Stimulated activated CD4-positive, alpha-beta T cell treated with anti-CD3 and anti-CD28 coated beads, Interleukin-4, amount 100 ng/mL, for 48 hours (primary cell): ENCODE measurements around the gene CETP.
"Not testable (repeated sequence)": the region's sequence is repeated elsewhere in the genome, so short reads cannot be mapped to it uniquely, and the experiment has no call there.

ENCODE experiments used
- DNase-seq, 2 donors: peaks; one replicate each; pipeline ENCODE4 v3.0.0-alpha.2; 2020; ENCODE audit warnings: low read depth in 2 of 2

CETP gene

GRCh38 chr16:56981729-56982271 lies 20.1 kb downstream of the CETP start:
- no peak for DNase-seq

- no peak for DNase-seq
These were observed 20.9 kb downstream of the CETP start for GRCh38 chr16:56982695-56983094.

DNA sequence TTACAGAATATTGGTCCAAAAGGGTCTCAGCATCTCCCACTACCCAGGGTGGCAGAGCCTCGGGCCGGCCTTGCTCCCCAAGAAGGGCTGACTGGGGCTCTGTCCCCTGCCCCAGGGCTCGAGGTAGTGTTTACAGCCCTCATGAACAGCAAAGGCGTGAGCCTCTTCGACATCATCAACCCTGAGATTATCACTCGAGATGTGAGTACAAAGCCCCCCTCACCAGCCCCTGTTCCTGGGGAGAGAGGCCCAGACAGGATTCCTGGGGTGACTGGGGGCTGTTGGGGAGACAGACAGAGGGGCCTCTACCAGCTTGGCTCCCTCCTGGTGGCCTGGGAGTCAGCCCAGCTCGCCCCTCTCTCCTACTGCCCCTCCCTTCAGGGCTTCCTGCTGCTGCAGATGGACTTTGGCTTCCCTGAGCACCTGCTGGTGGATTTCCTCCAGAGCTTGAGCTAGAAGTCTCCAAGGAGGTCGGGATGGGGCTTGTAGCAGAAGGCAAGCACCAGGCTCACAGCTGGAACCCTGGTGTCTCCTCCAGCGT lies 21.5 kb downstream of the CETP start:
- no peak for DNase-seq

- DNase-seq: no peak
These were observed 22.9 kb downstream of the CETP start for GRCh38 chr16:56984639-56985038.

DNA sequence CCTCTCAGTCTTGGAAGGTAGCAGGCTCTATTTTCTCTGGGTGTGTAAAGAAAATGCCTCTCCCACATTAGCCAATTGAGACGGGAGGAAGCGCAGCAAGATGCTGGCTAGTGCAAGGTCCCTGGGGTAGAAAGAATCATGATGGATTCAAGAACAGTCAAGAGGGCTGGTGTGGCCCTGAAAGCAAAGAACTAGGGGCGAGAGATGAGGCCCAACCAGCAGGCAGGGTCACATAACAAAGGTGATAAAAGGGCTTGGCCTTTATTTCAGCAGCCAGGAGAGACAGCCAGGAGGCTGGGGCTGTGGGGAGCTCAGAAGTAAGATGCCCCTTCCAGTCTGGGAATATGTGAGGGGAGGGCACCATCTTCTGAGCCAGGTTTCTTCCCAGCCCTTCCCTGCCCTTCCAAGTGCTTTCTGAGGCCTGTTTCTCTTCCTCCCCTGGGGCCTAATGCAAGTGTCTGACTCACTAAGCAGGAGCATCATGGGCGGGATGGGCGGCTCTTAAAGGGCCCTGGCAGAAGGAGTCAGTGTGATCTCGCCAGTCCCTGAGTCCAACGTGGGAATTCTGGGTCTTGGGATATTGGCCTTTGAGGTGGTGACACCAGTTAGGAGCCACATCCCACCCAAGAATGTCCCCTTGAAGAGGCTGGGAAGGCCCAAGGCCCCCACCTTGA lies 23.7 kb downstream of the CETP start:
- no peak for DNase-seq

DNA sequence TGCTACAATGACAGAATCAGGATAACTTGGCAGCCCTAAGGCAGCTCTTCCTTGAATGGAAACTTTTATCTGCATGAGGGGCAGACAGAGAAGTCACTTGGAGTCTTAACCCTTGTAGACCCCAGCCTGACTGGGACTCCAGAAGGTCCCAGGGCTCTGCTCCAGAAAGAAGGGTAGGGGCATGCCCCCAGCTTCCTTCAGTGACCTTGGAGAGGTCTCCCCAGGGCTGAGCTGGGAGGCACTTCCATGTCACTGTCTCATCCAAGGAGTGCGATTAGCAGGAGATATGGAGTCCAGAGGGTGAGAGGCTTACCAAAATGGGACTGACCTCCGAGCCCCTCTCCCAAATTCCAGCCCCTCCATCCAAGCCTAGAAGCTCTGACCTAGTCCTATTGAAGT lies 24.2 kb downstream of the CETP start:
- no peak for DNase-seq

DNA sequence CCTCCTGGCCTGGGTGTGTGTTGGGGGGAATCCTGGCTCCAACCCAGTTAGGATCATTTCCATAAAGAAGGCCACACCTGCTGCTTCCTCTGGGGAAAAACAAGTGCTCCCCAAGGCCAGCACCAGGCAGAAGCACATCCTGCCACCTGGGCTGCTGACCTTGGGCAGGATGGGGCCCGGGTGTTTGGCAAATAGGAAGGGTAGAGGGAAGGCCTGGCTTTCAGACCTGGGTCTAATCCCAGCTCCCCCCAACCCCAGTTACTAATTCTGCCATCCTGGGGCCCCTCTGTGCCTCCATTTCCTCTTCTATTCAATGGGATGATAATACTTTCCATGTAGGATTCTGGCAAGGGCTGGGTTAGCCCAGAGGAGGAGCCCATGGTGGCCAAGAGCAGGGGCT lies 24.6 kb downstream of the CETP start:
- no peak for DNase-seq

DNA sequence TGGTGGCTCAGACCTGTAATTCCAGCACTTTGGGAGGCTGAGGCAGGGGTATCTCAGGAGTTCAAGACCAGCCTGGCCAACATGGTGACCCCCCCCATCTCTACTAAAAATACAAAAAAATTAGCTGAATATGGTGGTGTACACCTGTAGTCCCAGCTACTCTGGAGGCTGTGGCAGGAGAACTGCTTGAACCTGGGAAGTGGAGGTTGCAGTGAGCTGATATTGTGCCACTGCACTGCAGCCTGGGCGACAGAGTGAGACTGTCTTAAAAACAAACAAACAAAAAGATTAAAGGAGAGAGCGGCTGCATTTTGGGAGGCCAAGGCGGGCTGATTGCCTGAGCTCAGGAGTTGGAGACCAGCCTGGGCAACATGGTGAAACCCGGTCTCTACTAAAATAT lies 25.2 kb downstream of the CETP start:
- not testable (repeated sequence) for DNase-seq

GRCh38 chr16:56987692-56988091 lies 25.9 kb downstream of the CETP start:
- no peak for DNase-seq

DNA sequence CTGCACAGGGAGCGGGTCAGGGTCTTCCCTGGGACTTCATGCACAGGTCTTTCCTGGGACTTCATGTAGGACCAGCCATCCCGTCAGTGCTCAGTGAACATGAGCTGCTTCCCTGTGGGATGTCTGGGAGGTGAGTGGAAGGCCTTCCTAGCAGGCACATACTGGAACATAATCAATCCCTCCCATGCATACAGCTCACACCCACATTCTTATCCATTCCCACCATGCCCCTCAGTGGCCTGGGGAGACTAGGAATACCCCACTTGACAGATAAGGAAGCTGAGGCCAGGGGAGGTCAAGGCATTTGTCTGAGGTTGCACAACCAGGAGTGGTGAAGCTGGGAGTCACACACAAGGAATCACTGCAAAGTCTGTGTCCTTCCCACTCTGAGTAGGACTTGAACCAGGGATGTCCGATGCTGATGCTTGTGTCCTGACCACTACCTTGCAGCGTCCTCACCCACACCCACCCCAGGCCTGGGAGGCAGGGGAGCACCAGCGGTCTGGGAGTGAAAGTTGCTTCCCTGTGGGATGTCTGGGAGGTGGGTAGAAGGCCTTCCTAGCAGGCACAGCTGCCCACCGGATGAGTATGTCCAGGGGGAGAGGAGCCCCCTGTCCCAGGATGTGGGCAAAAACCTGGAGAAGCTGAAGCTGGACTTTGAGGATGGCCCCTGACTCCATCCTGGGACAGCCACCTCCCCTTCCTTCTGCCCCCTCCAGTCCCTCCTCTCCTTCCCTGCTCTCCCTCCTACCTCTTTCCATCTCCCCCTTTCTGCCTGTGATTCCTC lies 26.6 kb downstream of the CETP start:
- DNase-seq: no peak

GRCh38 chr16:56988948-56989945 lies 27.5 kb downstream of the CETP start, which contains the start of gene NLRC5:
Gene NLRC5, plus strand, starts transcription at chr16:56989557. Its CDS starts 31,156 bp downstream, at chr16:57020713.
- peak; percentile 89 to 91 for DNase-seq

DNA sequence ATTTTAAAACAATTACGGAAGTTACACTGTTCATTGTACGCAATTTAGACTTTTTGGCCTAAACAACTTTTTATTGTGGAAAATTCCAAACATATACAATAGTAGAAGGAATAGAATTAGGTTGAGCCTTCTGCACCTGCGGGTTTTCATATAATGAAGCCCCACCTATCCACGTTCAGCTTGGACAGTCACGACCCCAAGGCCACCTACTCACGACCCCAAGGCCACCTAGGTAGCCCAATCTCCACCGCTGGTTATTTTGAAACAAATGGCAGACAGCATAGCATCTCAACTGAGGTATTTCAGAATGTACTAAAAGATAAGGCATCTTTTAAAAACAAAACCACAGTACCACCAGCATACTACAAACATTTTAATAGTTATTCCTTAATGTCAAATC lies 28.2 kb downstream of the CETP start:
- no peak for DNase-seq

- DNase-seq: no peak
These were observed 28.9 kb downstream of the CETP start for GRCh38 chr16:56990407-56991286.

GRCh38 chr16:56992431-56992830 lies 30.7 kb downstream of the CETP start:
- not testable (repeated sequence) for DNase-seq

DNA sequence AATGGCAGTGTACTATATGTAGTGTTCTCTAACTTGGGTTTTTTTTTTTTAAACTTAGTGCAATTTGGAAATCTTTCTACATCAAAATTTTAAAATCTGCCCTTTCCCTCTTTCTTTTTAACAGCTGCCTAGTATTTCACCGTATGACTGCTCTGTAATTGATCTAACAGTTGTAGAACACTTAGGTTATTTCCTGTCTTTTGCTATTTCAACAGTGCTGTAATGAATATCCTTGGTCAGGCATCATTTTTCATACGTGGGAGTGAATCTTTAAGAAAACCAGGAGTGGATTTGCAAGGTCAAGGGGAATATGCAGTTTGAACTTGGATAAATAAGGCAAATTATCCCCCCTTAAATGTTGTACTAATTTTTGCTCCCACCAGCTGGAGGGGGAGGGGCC lies 31.5 kb downstream of the CETP start:
- DNase-seq: no peak

- no peak for DNase-seq
These were observed 32.6 kb downstream of the CETP start for GRCh38 chr16:56994311-56994710.

DNA sequence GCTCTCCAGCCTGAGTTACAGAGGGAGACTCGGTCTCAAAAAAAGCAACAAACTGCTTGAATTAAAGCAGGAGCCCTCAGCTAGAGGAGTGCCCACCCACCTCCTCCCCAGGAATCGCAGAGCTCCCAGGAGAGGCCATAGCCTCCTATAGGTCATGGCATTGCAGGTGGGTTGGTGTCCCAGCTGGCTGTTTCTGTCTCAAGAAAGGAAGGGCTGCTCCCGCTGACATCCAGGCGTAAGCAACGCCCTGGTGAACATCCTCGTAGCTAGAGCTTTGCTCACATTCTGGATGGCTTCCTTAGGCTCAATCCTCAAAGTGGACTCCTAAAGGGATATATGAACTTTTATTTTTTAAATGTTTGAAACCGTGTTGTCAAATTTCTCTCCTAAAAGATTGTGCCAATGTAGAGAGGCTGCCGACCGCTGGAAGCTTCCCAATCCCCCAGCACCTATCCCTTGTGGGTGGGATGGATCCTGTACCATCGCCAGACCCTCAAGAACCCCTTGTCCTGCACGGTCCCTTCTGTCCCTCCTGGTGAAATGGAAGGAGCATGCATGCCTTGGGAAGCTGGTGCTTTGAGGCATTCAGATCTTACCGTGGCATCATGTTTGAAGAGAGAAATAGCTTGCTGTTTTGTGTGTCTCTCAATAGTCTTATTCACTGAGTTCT lies 33.5 kb downstream of the CETP start:
- DNase-seq: no peak

DNA sequence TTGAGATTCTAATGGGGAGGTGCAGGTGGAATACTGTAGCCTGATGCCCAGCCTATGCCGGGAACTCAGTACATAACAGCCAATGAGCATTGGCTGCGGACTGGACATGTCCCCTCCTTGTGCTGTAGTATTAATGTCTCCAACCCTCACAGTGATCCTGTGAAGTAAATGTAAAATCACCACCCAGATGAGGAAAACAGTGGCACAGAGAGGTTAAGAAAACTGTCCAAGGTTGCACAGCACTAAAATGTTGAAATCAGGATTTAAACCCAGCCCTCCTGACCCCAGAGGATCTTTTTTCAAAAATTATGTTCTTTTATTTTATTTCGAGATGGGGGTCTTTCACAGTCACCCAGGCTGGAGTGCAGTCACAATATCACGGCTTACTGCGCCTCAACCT lies 35.5 kb downstream of the CETP start:
- no peak for DNase-seq

DNA sequence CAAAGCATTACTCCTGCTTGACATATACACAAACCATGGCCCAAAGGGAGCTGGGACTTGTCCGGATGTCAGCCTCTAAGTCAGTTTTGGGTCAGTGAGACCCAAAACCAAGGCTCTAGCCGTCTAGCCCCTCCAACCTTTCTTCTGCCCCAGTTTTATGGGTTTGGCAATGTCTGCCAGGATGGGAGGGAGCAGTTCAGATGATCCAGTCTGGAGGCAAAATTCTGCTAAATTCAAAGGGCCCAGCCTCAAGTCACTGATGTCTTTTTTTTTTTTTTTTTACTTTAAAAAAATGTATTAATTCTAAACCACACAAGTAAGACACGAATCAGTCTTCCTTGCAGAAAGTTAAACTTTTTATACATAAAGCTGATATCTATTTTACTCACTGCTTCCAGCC lies 36.2 kb downstream of the CETP start:
- no peak for DNase-seq

- DNase-seq: no peak
These were observed 36.6 kb downstream of the CETP start for GRCh38 chr16:56998352-56998751.
